IPS-NIHi11 (cell line): ENCODE data around the gene POU5F1.

ENCODE experiments used
- DNase-seq: peaks from one replicate; pipeline ENCODE4 v3.0.0; 2012; ENCODE audit warnings: mixed read lengths, low spot score

Gene POU5F1

DNA sequence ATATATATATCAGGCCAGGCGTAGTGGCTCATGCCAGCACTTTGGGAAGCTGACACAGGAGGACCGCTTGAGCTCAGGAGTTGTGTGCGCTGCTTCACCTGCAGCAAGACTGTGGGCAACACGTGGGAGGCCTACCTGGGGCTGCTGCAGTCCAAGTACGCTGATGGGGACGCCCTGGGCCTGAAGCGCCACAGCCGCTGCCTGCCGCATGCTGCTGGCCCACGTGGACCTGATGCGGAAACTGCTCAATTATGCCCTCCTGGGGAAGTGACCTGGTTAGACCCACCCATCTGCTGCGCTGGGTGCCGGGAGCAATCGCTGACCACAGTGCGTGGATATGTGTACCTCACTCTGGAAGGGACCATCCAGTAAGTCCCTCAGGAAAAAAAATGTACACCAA, 29.8 kb downstream of the POU5F1 start:
- no peak for DNase-seq

DNA sequence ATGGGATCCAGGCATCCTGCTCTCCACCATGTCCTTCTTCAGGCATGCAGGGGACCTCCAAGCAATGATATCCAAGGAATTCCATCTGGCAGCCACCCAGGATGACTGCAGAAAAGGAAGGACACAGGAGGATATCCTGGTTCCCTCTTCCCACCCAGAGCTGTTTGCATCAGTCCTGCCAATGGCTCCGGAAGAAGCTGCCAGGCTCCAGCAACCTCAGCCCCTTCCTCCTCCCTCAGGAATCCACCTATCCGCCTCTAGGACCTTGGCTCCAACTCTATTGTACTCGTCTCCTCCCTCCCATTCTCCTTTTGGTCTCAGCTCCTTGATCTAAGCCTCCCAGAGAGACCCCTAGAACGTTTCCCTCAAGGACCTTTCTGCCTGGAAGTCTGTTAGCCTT, 30.9 kb downstream of the POU5F1 start:
- DNase-seq: peak; percentile 72

DNA sequence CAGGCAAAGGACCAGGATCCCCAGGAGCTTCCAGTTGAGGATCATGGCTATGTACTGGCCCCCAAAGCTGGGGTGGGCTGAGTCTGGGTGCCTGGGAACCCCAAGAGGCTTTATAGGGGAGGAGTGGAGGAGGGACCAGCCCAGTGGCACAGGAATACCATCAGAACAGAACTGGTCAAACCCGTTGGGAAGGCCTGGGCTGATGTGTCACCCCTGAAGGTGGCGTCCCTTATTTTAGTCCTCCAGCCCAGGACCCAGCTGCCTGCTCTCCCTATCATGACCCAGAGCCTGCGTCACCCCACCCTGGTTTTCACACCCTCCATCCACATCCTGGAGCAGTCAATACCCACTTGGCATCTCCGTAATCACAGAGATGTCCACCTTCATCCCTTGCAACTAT, 31.5 kb downstream of the POU5F1 start, which contains the start of gene PSORS1C2:
Gene PSORS1C2 (minus strand): TSS at position 85 of the 400 bp plus-strand sequence. CDS start 40 bp downstream, at position 45.
- no peak for DNase-seq

DNA sequence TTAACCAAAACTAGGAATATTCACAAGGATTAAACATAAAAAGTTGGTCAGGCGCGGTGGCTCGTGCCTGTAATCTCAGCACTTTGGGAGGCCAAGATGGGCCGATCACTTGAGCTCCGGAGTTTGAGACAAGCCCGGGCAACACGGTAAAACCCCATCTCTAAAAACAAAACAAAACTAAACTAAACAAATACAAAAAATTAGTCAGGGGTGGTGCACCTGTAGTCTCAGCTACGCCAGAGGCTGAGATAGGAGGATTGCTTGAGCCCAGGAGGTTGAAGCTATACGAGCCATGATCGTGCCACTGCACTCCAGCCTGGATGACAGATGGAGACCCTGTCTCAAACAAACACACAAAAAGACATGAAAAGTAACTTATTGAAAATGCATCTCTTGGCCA, 34.8 kb downstream of the POU5F1 start:
- no peak for DNase-seq

DNA sequence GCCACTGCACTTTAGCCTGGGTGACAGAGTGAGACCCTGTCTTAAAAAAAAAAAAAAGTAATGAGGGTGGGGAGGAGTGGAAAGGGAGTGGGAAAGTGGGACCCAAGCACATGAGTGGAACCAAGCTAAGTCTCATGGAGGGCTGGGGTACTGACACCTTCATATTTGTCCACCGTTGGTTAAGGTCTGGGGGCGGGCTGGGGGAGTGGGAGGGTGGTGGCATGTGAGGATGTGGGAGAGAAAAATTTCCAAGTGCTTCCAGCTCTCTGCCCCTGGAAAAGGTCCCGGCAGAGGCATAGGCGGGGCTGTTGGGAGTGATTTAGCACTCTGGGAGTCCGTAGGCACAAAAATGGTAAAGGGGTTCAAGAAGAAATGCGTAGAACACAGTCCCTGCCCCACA, 37.7 kb downstream of the POU5F1 start:
- no peak for DNase-seq

DNA sequence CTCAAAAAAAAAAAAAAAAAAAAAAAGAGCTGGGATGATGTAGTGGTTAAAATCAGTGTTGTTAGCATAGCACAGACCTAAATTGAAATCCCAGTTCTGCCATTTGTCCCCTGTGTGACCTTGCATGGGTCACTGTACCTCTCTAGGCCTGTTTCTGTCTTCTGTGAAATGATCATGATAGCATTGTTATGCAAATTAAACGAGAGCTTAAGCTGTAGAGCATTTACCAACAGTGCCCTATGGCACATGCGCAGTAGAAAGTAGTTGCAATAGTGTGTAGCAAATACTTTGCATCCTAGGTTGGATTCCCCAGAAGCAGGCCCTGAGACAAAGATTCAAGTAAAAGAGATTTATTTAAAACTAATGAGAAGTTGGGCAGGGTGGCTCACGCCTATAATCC, 38.9 kb downstream of the POU5F1 start:
- no peak for DNase-seq

DNA sequence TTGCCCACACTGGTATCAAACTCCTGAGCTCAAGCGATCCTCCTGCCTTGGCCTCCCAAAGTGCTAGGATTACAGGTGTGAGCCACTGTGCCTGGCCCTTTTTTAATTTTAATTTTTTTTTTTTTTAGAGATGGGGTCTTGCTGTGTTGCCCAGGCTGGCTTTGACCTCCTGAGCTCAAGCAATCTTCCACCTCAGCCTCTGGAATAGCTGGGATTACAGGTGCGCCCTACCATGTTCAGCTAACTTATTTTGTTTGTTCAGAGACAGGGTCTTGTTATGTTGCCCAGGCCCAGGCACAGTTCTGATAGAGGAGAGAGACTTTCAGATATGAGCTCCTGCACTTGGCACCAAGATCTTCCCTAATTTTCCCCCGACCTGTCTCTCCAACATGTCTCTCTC, 39.7 kb downstream of the POU5F1 start:
- DNase-seq: no peak

DNA sequence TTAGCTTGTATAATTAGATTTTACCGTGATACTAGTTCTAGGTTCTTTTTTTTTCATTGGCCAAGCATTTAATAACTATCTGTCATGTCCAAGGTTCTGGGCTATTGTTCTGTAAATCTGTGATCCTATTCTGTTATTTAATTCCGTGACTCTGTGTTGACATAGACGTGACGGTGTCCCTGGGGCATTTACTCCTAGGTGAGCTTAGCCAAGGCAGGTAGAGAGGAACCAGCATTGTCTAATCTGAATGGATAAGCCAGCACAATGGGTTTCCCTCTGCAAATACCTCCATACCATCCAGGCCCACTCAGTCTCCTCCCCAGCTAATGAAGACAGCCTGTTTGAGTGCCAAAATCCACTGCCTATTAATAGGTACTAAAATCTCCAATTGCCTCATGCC, 41.4 kb downstream of the POU5F1 start:
- no peak for DNase-seq

DNA sequence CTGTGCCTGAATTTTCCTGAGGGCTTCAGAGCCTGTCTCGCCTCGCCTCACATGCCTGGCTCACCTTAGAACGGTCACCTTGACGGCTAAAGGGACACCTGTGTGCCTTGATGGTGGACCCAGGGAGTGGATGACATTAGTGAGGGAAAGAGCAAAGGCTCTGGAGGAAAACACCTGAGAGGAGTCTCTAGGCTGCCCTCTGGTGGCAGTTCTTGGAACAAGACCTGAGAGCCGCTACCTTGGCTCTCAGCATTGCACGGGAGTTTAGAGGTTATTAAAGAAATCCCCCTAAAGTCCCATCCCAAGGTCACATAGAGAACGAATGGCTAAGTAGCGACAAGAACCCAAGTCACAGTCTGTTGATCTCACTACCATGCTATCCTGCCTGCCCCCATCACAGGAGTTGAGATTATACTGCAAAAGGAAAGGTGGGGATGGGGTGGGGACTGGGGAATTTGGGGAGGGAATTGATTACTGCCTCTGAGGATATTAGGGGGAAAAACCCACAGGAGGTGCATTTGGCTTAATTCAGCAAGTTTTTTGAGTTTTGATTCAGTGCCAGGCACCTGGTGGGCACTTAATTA, 42.3 kb downstream of the POU5F1 start:
- DNase-seq: peak; percentile 80

DNA sequence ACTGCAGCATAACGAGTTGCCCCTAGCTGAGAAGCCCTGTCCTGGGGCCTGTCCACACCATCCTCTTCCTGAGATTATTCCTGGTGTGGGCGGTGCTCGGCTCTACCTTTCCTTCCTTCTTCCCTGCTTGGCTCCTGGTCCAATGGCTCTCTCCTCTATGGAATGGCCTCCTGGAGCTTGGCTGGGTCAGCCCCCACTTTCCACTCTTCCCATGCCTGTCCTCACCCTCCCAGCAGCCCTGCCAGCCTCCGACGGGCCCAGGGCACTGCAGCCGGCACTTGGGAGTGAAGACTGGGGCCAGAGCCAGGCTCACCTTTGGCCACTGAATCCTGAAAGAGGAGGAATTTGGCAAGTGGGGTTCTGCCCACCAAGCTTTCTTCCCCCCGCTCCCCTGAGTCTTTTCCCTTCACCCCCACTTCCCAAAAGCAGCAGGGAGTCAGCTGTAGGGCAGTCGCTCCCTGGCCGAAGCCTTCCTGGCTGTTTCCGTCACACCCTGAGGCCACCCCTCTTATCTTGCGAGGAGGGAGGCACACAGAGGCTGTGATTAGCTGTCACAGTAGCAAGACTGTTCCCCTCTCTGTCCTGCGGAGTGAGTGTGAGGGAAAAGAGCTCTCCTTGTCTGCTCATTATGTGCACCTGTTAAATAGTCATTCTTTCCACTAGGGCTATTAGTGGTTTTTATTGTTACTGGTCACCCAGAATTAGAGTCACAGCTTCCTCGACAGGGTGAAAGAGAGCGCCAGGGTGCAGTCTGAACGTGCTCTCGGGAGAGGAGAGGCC, 43.9 kb downstream of the POU5F1 start:
- no peak for DNase-seq

DNA sequence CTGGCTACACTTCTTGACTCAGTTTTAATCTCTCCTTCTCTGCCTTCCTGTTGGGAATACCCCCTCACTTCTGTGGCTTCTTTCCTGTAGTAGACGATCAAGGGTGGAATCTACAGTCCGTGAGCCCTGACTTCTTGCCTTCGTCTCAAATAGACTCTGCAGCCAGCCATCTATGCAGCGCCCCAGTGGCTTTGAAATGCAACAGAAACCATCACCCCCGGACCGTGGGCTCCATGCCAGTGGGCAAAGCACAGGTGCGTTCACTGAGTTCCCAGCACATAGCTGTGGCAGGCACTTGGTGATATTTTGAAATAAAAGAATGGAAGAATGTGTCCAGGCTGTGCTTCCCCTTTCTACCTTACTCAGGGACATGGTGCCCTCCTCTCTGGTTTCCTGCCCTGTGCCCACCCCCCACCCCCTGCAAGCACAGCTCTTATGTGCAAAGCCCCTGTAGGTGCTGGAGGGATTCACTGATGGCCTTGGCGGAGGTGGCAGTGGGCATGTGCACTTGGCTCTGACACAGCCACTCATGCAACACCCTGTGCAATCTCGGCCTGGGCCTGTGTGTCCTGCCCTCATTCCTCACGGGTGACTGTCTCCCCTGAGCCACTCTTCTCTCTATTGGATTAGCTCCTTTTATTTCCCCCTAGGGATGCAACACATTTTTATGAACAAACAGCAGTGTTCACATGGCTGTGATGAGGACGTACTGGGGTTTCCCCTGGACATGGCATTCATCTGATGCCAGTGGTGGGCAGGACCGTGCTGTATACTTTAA, 44.7 kb downstream of the POU5F1 start:
- no peak for DNase-seq

DNA sequence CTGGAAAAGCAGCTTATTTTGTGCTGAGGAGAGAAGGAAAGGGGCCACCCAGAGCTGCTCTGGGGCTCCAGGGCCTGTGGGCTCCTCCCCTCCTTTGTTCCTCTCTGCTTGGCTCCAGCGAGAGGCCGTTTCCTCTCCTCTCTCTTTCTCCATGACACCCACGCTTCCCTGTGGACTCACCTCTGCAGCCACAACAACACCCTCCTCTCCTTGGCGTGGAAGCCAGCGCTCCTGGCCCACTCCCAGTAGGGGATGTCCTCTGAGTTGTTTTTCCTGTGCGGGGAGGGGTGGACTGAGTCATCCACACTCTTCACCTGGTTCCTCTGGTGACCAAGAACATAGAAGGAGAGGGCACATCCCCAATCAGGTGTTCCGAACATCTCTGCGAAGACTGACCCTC, 45.3 kb downstream of the POU5F1 start:
- peak; percentile 39 for DNase-seq

DNA sequence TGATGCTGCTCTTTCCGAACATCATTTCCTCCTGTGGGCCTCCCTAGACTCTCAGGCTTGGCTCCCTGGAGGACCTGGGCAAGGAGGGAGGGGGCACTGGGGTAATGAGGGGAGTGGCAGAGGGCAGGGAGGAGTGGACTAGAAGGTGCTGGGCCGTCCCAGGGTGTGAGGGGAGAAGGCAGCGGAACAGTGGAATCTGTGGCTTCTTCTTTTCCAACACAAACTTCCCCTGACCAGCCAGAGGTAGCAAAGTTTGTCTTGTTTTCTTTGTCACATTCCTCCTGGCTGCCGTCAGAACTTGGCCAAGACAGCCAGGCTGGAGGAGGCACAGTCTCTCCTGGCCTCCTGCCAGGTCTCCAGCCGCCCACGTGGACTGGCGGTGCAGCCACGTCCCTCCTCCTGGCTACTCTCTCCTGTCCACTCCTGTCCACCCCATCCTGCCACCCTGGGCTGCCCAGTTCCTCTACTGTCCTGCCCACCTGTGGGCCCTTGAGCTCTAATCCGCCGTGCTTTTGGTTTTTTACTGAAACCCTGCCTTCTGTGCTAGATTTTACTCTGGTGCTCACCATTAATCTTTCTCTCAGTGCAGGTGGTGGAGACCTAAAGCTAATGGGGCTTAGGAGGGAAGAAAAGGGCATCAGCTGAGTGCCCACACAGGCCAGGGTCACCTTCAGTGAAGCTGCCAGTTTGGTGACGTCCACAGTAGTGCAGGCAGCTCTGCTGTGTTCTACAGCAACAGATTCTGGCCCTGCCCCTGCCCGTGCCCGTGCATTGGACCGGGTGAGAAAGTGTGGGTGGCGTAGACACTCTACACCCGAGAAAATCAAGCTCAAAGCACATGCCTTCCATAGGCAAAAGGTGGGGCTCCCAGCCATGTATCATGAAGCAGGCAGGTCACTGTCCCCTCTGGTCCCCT, 47.4 kb downstream of the POU5F1 start:
- peak; percentile 45 for DNase-seq

DNA sequence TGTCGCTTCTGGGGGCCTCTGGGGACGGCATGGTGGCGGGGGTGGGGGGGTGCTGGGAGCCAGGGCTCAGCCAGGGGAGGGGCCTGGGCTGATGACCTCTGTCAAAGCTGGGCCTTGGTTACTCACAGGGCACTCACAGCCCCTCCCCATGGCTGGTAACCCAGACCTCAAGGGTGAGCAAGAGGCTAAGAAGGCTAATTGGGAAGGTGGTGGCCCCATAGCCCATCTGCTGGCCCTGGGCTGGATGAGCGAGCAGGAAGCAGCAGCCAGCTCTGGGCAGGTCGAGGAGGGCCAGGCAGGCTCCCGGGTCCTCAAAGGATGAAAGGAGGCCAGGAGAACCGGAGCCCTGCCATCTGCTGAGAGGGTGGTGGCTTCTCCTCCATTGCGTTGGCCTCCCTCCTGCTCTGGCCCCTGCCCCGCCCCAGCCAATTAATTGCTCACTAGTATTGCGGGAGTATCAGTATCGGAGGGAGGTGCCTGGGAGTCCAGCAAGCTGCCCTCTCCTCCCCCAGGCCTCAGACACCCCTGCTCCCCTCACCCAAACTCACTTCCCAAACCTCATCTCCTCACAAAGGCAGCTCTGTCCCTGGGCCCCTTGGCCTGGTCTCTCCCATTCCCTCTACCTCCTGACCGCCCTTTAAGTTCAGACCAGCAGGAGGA, 49.2 kb downstream of the POU5F1 start:
- DNase-seq: no peak

DNA sequence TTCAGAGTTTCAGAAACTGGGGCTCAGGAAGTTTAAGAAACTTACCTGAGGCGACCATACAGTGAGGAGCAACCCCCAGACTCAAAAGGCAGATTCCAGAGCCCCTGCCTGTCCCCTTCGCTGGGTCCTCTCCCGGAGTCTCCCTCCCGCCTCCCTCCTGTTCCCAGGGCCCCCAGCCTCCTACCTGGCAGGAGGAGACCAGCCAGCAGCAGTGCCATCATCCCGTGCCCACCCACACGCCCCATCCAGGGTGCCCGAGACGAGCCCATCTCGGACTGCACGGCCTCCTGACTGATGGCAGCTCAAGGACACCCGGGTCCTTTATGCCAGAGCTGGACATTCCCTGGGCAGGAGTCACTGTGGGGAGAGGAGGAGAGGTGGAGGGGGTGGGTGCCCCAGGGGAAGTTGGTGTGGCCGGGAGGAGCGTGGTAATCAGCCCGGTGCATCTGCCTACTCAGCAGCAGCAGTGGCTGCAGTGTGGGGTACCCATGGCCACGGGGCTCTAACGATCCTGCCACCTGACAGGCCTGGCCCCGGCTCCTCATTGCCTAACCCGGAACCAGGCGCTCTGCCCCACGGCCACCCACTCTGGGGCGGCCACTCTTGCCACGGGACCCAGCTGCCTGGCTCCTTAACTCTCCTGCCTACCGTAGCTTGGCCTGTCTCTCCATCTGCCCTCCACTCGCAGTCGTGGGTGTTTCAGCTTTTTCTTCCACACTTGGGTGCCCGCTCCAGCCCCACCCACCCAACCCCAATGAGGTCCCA, 50.1 kb downstream of the POU5F1 start, which contains the start of gene CDSN:
Gene CDSN (minus strand): TSS at position 296 of the 765 bp plus-strand sequence. CDS start 27 bp downstream, at position 269.
- DNase-seq: no peak

DNA sequence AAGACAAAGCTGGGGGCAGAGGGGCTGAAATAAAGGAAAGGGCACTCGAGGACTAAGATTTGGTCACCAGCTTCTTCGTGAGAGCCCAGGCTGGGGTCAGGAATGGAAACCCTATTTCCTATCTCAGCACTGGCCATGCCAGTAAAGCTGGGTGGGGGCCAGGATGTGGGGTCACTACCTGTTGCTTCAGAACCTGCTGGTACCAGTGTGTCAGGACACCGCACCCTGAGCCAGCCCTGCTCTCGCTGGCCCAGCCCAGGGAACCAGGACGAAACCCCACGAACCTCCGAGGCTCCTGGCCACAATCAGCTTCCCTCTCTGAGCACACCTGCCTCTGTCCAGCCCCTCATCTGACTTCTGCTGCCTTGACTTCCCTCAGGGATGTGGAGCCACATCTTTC, 52.3 kb downstream of the POU5F1 start:
- no peak for DNase-seq

DNA sequence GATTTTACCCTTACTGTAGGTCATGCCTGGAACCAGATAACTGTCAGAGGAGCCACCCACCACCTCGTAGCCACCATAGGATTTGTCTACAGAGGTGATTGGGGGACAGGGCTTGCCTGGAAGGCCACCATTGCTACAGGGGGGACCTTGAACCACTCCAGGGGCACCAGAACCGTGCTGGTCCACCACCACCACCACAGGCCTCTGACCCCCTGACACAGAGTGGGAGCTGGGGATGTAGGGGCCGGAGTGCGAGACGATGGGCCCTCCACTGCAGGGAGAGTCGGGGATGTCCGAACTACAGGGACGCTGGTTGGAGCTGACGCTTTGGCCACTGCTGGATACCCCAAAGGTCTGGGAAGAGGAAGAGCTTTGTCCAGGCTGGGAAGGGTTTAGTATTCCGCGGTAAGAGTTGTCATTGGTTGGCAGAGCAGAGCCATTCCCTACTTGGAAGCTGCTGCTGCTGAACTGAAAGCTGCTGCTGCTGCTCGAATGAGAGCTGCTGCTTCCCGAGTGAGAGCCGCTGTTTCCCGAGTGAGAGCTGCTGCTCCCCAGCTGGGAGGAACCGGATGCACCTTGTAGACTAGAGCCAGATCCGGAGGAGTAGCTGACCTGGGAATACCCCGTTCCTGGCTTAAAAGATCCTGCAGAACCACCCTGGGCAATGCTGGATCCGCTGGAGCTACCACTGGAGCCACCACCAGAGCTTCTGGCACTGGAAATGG, 53.7 kb downstream of the POU5F1 start:
- no peak for DNase-seq

DNA sequence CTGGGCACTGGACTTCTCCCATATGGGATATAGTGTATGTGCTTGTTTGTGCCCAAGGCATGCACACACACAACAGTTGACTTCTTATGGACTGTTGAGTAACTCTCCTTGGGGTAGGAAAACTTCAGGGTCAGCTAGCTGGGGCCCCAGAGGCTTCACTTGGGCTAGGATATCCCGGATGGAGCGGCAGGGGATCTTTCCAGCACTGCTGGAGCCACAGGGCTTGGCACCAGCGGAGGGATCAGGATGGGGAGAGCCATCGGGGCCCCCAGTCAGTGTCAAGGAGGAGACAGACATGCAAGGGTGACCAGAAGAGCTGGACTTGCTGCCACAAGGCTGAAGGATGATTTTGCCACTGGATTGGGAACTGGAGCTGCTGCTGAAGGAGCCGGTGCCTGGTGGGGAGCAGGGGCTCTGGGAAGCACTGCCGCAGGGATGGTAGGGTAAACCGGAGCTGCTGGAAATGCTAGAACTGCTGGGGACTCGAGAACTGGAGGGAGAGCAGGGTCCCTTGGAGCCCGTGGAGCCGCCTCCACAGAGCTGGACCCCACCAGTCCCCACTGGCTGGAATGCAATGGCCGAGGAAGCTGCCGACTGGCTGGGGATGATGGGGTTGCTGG, 54.4 kb downstream of the POU5F1 start:
- no peak for DNase-seq
